Activated CD4-positive, alpha-beta T cell treated with anti-CD3 and anti-CD28 coated beads, Interleukin-2, amount 50 U/mL, for 1 hour (primary cell): ENCODE data around the gene SDHAF1.
A peak's percentile ranks its signal among the peaks of the same experiment; 100 is the strongest.
"Not testable (repeated sequence)": the region's sequence is repeated elsewhere in the genome, so short reads cannot be mapped to it uniquely, and the experiment has no call there.

Source experiments
- DNase-seq: peaks from one replicate; pipeline ENCODE4 v3.0.0-alpha.2; 2020

The SDHAF1 gene

GRCh38 chr19:36025541-36025940 is 30.6 kb downstream of the SDHAF1 start:
- no peak for DNase-seq

GRCh38 chr19:36026091-36026876 is 31.3 kb downstream of the SDHAF1 start:
- DNase-seq = no peak

GRCh38 chr19:36027696-36028095 is 32.7 kb downstream of the SDHAF1 start:
- DNase-seq = no peak

- no peak for DNase-seq
Measured at GRCh38 chr19:36028313-36029041, 33.5 kb downstream of the SDHAF1 start.

GRCh38 chr19:36030264-36031148 is 35.5 kb downstream of the SDHAF1 start:
- DNase-seq = no peak

GRCh38 chr19:36031308-36031707 is 36.3 kb downstream of the SDHAF1 start:
- DNase-seq = no peak

GRCh38 chr19:36032251-36033104 is 37.5 kb downstream of the SDHAF1 start, which contains the start of gene CLIP3:
CLIP3 (minus strand) TSS chr19:36032873; CDS start chr19:36032357, 516 bp downstream.
- peak; percentile 16 for DNase-seq

GRCh38 chr19:36040495-36040894 is 45.5 kb downstream of the SDHAF1 start:
- DNase-seq = no peak

- DNase-seq = not testable (repeated sequence)
Measured at GRCh38 chr19:36041092-36041491, 46.1 kb downstream of the SDHAF1 start.

- DNase-seq = no peak
Measured at GRCh38 chr19:36041831-36042230, 46.8 kb downstream of the SDHAF1 start.

GRCh38 chr19:36043952-36044351 is 49.0 kb downstream of the SDHAF1 start:
- DNase-seq = no peak
